ENCODE measurements around the gene SELENOO. TPM values are rescaled to one million over a fixed set of nuclear protein-coding genes. Genes with fewer than 3 reads are reported as not detected.

The SELENOO gene, protein sequence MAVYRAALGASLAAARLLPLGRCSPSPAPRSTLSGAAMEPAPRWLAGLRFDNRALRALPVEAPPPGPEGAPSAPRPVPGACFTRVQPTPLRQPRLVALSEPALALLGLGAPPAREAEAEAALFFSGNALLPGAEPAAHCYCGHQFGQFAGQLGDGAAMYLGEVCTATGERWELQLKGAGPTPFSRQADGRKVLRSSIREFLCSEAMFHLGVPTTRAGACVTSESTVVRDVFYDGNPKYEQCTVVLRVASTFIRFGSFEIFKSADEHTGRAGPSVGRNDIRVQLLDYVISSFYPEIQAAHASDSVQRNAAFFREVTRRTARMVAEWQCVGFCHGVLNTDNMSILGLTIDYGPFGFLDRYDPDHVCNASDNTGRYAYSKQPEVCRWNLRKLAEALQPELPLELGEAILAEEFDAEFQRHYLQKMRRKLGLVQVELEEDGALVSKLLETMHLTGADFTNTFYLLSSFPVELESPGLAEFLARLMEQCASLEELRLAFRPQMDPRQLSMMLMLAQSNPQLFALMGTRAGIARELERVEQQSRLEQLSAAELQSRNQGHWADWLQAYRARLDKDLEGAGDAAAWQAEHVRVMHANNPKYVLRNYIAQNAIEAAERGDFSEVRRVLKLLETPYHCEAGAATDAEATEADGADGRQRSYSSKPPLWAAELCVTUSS
- 12.7 to 20.2 TPM (median 19.4 TPM) in 5 replicates for total RNA-seq (2022; extraction: Qiagen RNA extraction)

DNA sequence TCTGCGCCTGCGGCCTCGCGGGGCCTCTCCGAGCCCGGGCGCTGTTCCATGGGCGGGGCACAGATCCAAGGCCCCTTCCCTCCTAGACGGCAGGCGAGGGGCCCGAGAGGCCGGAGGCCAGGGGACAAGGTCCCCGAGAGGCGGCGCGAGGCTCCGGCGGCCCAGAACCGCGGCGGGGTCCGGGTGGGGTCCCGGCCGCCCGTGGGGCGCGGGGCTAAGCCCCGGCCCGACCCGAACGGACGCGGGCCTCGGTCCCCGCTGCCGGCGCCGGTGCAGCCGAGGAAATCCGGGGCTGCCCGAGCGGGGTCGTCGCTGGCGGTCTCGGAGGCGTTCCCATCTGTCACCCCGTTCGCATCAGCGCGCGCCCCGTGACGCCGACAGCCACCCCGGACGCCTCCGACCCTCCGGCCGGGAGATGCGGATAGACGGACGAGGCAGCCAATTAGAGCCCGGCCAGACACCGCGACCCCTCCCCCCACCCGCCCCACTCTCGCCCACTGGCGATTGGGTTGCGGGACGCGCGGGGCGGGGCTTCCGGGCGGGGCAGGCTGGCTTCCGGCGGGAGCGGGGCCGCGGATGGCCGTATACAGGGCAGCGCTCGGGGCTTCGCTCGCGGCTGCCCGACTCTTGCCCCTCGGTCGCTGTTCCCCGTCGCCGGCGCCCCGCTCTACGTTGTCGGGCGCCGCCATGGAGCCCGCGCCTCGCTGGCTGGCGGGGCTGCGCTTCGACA is at the start of gene SELENOO:
Gene SELENOO, plus strand, starts transcription at position 551 of the 730 bp plus-strand sequence. Its CDS starts 26 bp downstream, at position 577.

DNA sequence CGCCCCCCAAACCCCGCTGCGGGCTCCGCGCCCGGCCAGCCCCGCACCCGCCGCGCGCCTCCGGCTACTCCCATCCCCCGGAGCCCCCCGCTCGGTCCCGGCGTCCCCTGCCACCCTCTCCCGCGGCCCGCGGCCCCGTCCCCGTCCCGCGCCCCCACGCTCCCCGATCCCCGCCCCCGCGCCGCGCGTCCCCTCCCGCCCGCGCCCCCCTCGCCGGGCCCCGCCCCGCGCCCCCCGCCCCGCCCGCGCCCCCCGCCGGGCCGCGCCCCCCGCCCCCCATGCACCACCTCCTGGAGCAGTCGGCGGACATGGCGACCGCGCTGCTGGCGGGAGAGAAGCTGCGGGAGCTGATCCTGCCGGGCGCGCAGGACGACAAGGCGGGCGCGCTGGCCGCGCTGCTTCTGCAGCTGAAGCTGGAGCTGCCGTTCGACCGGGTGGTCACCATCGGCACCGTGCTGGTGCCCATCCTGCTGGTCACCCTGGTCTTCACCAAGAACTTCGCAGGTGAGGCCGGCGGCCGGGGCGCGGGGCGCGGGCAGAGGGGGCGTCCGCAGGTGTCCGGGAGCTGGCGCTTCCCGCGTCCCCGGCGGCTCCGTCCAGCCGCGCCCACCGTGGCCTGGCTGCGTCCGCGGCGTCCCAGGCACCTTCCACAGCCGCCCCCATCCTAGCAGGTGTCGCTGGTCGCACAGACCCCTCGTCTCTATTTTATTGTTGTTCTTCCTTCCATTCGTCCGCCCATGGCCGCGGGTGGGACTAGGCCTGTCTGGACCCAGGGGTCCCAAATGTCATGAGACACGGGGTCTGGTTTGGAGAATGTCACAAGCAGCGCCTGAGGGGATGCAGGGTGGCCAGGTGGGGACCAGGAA is 30.1 kb upstream of the SELENOO start, which contains the start of gene PANX2:
Gene PANX2, plus strand, starts transcription at position 279 of the 866 bp plus-strand sequence. Its CDS starts 0 bp downstream, at position 279.

DNA sequence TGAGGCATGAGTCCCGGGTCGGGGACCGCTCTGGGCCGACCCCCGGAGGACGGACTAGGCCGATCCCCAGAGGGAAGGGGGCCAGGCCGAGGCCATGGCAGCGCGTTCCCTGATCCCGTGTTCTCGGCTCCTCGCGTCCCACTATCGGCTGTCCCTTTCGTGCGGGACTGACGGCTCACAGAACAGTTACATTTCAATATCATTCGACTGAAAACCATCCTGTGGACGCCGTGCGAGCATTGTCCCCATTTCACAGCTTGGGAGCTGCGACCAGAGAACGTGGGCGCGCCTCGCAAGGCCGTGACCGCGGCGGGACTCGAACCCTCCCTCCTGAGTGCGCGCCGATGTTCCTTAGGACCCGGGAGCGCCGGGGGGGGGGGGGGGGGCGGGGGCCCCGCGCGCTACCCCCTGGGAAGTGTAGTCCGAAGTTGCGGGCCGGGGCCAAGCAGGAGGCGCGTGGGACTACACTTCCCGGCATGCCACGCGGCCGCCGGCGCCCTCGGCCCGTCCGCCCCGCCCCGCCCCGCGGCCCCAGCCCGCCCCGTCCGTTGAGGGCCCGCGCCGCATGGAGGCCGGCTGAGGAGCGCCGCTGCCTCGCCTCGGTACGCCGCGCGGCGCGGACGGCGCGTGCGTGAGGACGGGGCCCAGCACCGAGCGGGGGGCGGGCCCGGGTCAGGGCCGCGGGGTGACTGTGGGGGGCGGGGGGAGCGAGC is 15.3 kb upstream of the SELENOO start, which contains the start of gene TRABD:
Gene TRABD, plus strand, starts transcription at position 539 of the 713 bp plus-strand sequence. CDS start 7,148 bp downstream, outside the sequence.

DNA sequence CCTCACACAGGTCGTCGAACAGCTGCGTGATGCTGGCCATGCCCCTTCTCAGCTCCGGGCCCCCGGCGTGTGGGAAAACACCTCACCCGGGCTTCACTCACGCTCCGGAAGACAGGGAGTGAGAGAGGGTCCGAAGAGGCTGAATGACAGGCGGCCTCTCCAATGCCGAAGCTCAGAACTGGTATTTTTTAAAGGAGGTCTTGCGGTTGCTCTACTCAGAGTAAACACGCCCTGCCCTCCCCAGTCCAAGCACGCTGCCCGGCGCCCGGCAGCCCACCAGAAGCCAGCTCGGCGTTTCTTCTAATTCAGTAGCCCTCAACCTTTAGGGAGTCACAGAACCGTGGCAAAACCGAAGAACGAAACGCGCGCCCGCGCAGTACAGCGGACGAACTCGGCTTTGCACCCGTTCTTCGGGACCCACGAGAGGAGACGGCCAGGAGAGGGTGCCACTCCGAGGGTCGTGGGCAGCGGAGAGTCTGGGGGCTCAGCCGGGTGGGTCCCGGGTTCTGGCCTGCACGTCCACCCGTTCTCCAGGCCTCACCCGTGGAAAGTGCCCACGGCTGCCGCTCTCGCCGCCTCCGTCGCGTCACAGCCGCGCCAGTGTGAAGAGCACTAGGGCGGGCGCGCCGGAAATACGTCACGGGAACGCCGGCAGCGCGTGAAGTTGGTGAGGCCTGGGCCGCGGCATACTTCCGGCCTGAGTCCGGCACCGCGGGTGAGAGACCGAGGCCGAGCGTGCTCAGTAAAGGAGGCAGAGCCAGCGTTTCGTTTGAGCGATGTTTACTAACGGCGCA is 43.8 kb downstream of the SELENOO start, which contains the start of gene TUBGCP6:
Gene TUBGCP6, minus strand, starts transcription at position 604 of the 794 bp plus-strand sequence. Its CDS starts 564 bp downstream, at position 40.

DNA sequence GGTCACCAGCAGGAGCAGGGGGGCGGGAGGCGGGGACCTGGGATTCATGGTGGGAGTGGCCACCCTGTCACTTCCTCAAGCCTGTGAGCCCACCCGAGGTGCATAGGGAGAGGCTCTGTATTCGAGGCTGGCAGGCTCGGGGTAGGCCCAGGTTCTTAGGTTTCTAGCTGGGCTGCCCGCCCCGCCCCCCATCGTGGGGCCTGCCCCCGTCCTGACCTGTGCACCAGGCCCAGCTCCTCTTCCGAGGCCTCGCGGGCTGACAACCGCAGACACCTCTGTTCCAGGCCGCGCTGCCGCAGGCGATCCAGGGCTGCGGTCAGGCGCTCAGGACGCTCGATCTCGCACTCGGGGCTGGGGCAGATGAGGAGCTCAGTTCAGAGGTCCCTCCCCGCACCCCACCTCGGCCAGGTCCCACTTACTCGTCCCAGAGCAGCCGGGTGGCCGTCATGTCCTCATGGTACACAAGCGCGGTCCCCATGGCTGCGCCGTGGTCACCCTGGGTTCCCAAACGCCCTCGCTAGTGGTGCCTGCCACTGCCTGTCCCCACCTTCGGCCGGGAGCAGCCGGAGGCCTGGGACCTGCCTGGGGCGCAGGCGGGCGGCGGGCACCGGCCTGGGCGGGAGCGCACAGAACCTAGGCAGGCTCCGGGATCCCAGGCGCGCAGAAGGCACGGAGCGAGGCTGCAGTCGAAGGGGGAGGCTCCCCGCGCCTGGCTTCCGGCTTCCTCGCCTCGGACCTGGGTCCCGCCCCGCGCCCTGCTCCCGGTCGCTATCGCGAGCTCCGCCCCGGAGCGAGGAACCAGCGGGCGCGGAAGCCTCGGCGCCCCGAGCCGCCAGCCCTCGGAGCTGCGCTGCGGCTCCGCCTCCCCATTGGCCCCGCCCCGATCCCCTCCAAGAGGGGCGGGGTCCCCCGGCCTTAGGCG is 50.0 kb downstream of the SELENOO start, which contains the start of gene HDAC10:
Gene HDAC10, minus strand, starts transcription at position 711 of the 922 bp plus-strand sequence. Its CDS starts 233 bp downstream, at position 478.

DNA sequence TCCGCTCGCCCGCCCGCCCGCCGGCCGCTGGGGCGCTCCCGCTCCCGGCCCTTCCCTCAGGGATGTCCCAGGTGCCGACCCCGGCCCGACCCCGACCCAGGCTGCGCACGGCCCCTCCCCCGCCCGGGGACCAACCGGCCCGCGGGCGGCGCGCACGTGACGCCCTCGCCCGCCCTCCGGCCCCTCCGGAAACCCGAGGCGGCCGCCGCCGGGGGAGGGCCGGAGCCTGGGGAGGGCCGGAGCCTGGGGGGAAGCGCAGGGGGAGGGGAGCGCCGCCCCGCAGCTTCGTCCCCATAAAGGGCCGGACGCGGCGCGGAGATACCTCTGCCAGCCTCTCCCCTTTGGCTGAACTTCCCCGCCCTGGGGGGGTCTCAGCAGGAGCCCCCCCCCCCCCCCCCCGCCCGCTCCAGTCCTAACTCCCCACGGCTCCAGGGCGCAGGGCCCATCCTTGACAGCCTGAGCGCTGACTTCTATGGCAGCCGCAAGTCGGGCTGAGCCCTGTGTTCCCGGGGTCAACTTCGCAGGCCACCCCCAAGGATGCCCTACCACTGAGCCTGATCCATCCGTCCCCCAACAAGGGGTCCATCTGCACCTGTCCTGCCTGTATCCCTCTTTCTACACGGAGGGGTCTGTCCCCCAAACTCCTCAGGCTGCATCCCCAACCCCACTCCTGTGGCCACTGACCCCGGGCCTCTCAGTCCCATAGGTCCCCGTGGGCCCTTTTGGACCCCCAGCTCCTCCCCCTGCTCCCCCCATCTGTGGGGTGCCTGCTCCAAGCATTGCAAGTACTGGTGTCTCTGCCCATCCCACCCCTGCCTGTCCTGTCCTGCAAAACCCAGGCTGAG is 61.0 kb downstream of the SELENOO start, which contains the start of gene MAPK12:
Gene MAPK12, minus strand, starts transcription at position 69 of the 845 bp plus-strand sequence. CDS start 174 bp downstream, outside the sequence.

Other genes with a start within 250 kb of the SELENOO start
- gene PIM3, start 240.2 kb upstream of the SELENOO start, total RNA-seq (2022; extraction: Qiagen RNA extraction), result 50.2 to 87.4 TPM (median 85.3 TPM) in 5 replicates
- 0.02 to 0.08 TPM (median 0.04 TPM) in 5 replicates for gene IL17REL, start 188.2 kb upstream of the SELENOO start, total RNA-seq (2022; extraction: Qiagen RNA extraction)
- gene TTLL8, start 142.7 kb upstream of the SELENOO start, total RNA-seq (2022; extraction: Qiagen RNA extraction), result not detected in 5 replicates
- gene MLC1, start 115.6 kb upstream of the SELENOO start, total RNA-seq (2022; extraction: Qiagen RNA extraction), result 0.02 to 0.06 TPM (median 0.06 TPM) in 3 of 5 replicates, not detected in the others
- not detected in 5 replicates for gene MOV10L1, start 111.0 kb upstream of the SELENOO start, total RNA-seq (2022; extraction: Qiagen RNA extraction)
- 5.3 to 6.6 TPM (median 5.8 TPM) in 5 replicates for gene PANX2, start 30.3 kb upstream of the SELENOO start, total RNA-seq (2022; extraction: Qiagen RNA extraction)
- 23.2 to 37.9 TPM (median 34.9 TPM) in 5 replicates for gene TRABD, start 15.1 kb upstream of the SELENOO start, total RNA-seq (2022; extraction: Qiagen RNA extraction)
- 5.6 to 12.2 TPM (median 9.3 TPM) in 5 replicates for gene TUBGCP6, start 44.0 kb downstream of the SELENOO start, total RNA-seq (2022; extraction: Qiagen RNA extraction)
- 6.4 to 12.9 TPM (median 10.2 TPM) in 5 replicates for gene HDAC10, start 50.3 kb downstream of the SELENOO start, total RNA-seq (2022; extraction: Qiagen RNA extraction)
- 18.5 to 29.4 TPM (median 25.3 TPM) in 5 replicates for gene MAPK12, start 60.7 kb downstream of the SELENOO start, total RNA-seq (2022; extraction: Qiagen RNA extraction)
- 5.1 to 8.9 TPM (median 7.7 TPM) in 5 replicates for gene MAPK11, start 69.4 kb downstream of the SELENOO start, total RNA-seq (2022; extraction: Qiagen RNA extraction)
- gene PLXNB2, start 106.6 kb downstream of the SELENOO start, total RNA-seq (2022; extraction: Qiagen RNA extraction), result 93.5 to 117 TPM (median 111 TPM) in 5 replicates
- 2.4 to 3.6 TPM (median 3.2 TPM) in 5 replicates for gene DENND6B, start 126.0 kb downstream of the SELENOO start, total RNA-seq (2022; extraction: Qiagen RNA extraction)
- 9.9 to 13.3 TPM (median 12.8 TPM) in 5 replicates for gene PPP6R2, start 142.3 kb downstream of the SELENOO start, total RNA-seq (2022; extraction: Qiagen RNA extraction)

Measured in A549 treated with AZD2906 at 1 μM for 4 hours (cell line).